HepG2 (cell line): Measurements from ENCODE around the gene RIC3. TPM values are rescaled to one million over a fixed set of nuclear protein-coding genes. Genes with fewer than 3 reads are reported as not detected.

Source experiments
- ATAC-seq: fragments of 200-7000 bp; cut with Tn5 transposase; 3 replicates; pipeline ENCODE4 v1.9.1; 2020; ENCODE audit warnings: mild to moderate bottlenecking, moderate library complexity
- BruUV-seq: library from RNA; stranded (reverse); fragments of 400-500 nt; replicated peaks from 2 replicates; lab custom pipeline; 2021; lab: Mats Ljungman, UMichigan
- CTCF ChIA-PET: fragments of 300-600 bp; formaldehyde crosslinking; extraction: SDS; loops from one replicate; lab custom pipeline; 2021; ENCODE audit warnings: low total read pairs, inconsistent platforms, low intra/inter-chr PET ratio; lab: Yijun Ruan, JAX
- POLR2A ChIA-PET: fragments of 350-600 bp; sonication (Branson Sonifier 250); formaldehyde crosslinking; loops from one replicate; lab custom pipeline; 2020; ENCODE audit warnings: antibody characterized with exemption, inconsistent platforms; lab: Yijun Ruan, JAX
- DNase-seq: peaks from one replicate; pipeline ENCODE4 v3.0.0-alpha.2; 2015; ENCODE audit warnings: low spot score
- FAIRE-seq: peaks from 3 replicates; lab custom pipeline; 2011; peaks lifted over from hg19 to GRCh38; lab: Jason Lieb, UNC
- H2AFZ ChIP-seq: one replicate; pipeline ENCODE4 v1.6.1; 2011; ENCODE audit warnings: low read length, inconsistent platforms
- H3K27ac ChIP-seq: fragments of 300-600 bp; 3 replicates; pipeline ENCODE4 v1.8.0; 2011; ENCODE audit warnings: mixed run types, mild to moderate bottlenecking, mixed read lengths, low read length, inconsistent platforms; ENCODE audit not compliant: insufficient read depth; ENCODE audit errors: extremely low read length
- H3K27me3 ChIP-seq, 2 experiments: fragments of 200-600 bp in 1 of 2; 2 replicates in 1 of 2; 3 replicates in 1 of 2; pipeline versions ENCODE4 v1.6.0 to v1.8.0; 2011; ENCODE audit warnings: low read length in 2 of 2, mild to moderate bottlenecking in 2 of 2, moderate library complexity in 2 of 2, inconsistent platforms in 1 of 2; ENCODE audit not compliant: insufficient read depth in 2 of 2, control insufficient read depth in 1 of 2
- H3K36me3 ChIP-seq, 2 experiments: fragments of 200-600 bp in 1 of 2; replicated peaks in 1 of 2; 2 replicates in 1 of 2; 3 replicates in 1 of 2; pipeline versions ENCODE4 v1.5.1 to v1.8.0; 2011; ENCODE audit warnings: low read length in 2 of 2, inconsistent platforms in 1 of 2; ENCODE audit not compliant: insufficient read depth in 2 of 2, control insufficient read depth in 1 of 2
- H3K4me1 ChIP-seq: 2 replicates; pipeline ENCODE4 v1.5.1; 2012; ENCODE audit warnings: low read length, inconsistent platforms; ENCODE audit not compliant: insufficient read depth
- H3K4me2 ChIP-seq: 2 replicates; pipeline ENCODE4 v1.6.0; 2011; ENCODE audit warnings: low read depth, low read length, inconsistent platforms
- H3K4me3 ChIP-seq, 3 experiments: fragments of 200-600 bp in 1 of 3; sonication (generic), shearing (Covaris generic) in 1 of 3; replicated peaks in 1 of 3; 2 replicates each; pipeline ENCODE4 v1.5.1; 2011 to 2016; ENCODE audit warnings: low read length in 3 of 3, inconsistent platforms in 2 of 3, low read depth in 2 of 3, mild to moderate bottlenecking in 2 of 3, control low read depth in 1 of 3, mixed read lengths in 1 of 3; ENCODE audit not compliant: insufficient read depth in 1 of 3
- H3K79me2 ChIP-seq: one replicate; pipeline ENCODE4 v1.6.1; 2011; ENCODE audit warnings: low read length, inconsistent platforms; ENCODE audit not compliant: insufficient read depth
- H3K9ac ChIP-seq: 2 replicates; pipeline ENCODE4 v1.6.0; 2011; ENCODE audit warnings: mild to moderate bottlenecking, low read depth, low read length, inconsistent platforms; ENCODE audit not compliant: insufficient read depth
- H3K9me3 ChIP-seq: 2 replicates; pipeline ENCODE4 v1.5.1; 2012; ENCODE audit warnings: mild to moderate bottlenecking, low read length
- H4K20me1 ChIP-seq: 2 replicates; pipeline ENCODE4 v1.6.0; 2011; ENCODE audit warnings: inconsistent platforms, mild to moderate bottlenecking, low read length, moderate library complexity; ENCODE audit not compliant: insufficient read depth
- CTCF ChIP-seq: sonication (generic); formaldehyde crosslinking; IDR thresholded peaks from 2 replicates; pipeline ENCODE4 v1.5.0; 2020; ENCODE audit warnings: mild to moderate bottlenecking, missing genetic modification reagents, moderate library complexity
- STAG1 ChIP-seq: sonication (generic); formaldehyde crosslinking; IDR thresholded peaks from 2 replicates; pipeline ENCODE4 v1.4.0; 2020; ENCODE audit warnings: missing genetic modification reagents
- ZNF552 ChIP-seq: sonication (generic); formaldehyde crosslinking; IDR thresholded peaks from 2 replicates; pipeline ENCODE4 v1.9.0; 2022; ENCODE audit warnings: missing genetic modification reagents, mild to moderate bottlenecking, borderline replicate concordance
- ZNF800 ChIP-seq: sonication (generic); formaldehyde crosslinking; IDR thresholded peaks from 2 replicates; pipeline ENCODE4 v1.4.0; 2020; ENCODE audit warnings: missing genetic modification reagents
- WGBS: methylation state at CpG from one replicate; pipeline ENCODE4 v1.1.6; 2017; ENCODE audit warnings: low lambda C conversion rate; 5-methylcytosine and 5-hydroxymethylcytosine counted together
- in situ Hi-C: cut with HindIII; loops from 2 replicates; pipeline ENCODE4 v1.10.0; 2017; ENCODE audit warnings: low pct_unique_long_range_greater_than_20kb; ENCODE audit not compliant: extremely low pct_ligation_motif_present
- intact Hi-C: fragments of 100-400 bp; cut with micrococcal nuclease; formaldehyde crosslinking; loops from one replicate; pipeline ENCODE4 v1.10.0; 2022; ENCODE audit not compliant: unreplicated experiment
- polyA plus RNA-seq, 8 experiments: library from polyadenylated mRNA; depleted of rRNA in 3 of 8; stranded (reverse) in 7 of 8; unstranded in 1 of 8; fragments of >200 nt; fragmentation: Illumina TruSeq in 4 of 8; extraction: Trizol in 4 of 8; gene quantifications; 2 replicates each; pipeline versions ENCODE4 v1.2.1 to v1.2.3, GENCODE V29; 2011 to 2016; ENCODE audit warnings: low read depth in 4 of 8, missing spikeins in 1 of 8, mixed read lengths in 1 of 8; ENCODE audit not compliant: insufficient read depth in 1 of 8
- total RNA-seq, 5 experiments: library from RNA; depleted of rRNA; stranded (reverse); fragments of >200 nt; fragmentation: Illumina TruSeq; extraction: Trizol; gene quantifications; 2 replicates each; pipeline ENCODE4 v1.2.3, GENCODE V29; 2016; ENCODE audit warnings: low read depth in 1 of 5

The RIC3 gene
- total and polyA plus RNA-seq, 2 of the 13 experiments (the other 11 are each of a cell fraction or from before 2014, with no cell fraction given) = not detected

- TF ChIP-seq ZNF552 (CRISPR knock-in tag) = no peak
Measured at GRCh38 chr11:8087756-8088155, 81.1 kb downstream of the RIC3 start (continued).

- H3K4me1 ChIP-seq = peaks cover 4% of the 10 kb centered on the region
- H3K4me2 ChIP-seq = no peak overlapping the region
- DNase-seq = no peak
- H3K9me3 ChIP-seq = no peaks in the 10 kb centered on the region
- no peak overlapping the region for H3K4me3 ChIP-seq
- H3K36me3 ChIP-seq = no peaks in the 10 kb centered on the region; a peak in 2 of 5 replicates
- H3K79me2 ChIP-seq = no peaks in the 10 kb centered on the region
- H4K20me1 ChIP-seq = no peaks in the 10 kb centered on the region
- 92% methylated on average over 4 of the region's 4 CpGs for WGBS
- peak; percentile 51 for ATAC-seq
- in situ Hi-C loops (no loop called here), intact Hi-C loops (no loop called here)
- peak; percentile 38; the same call in 1 of the 2 replicates for TF ChIP-seq CTCF (CRISPR knock-in tag)
- no peak for TF ChIP-seq ZNF800 (CRISPR knock-in tag)
- TF ChIP-seq STAG1 (CRISPR knock-in tag) = peak; percentile 7; the same call in 1 of the 2 replicates
- POLR2A ChIA-PET = no interaction called here
- H3K27me3 ChIP-seq = no peaks in the 10 kb centered on the region
- CTCF ChIA-PET = no interaction called here
- FAIRE-seq = no peak
- no peak overlapping the region for H2AFZ ChIP-seq
- no peak overlapping the region for H3K9ac ChIP-seq
- BruUV-seq = no TSS peak
- no peak overlapping the region for H3K27ac ChIP-seq
Measured at GRCh38 chr11:8087185-8087584, 81.6 kb downstream of the RIC3 start.
